LHCN-M2 (cell line): Measurements from ENCODE around the gene TFDP1. TPM values are rescaled to one million over a fixed set of nuclear protein-coding genes. Genes with fewer than 3 reads are reported as not detected.
"Not testable (repeated sequence)": the region's sequence is repeated elsewhere in the genome, so short reads cannot be mapped to it uniquely, and the experiment has no call there.

Experiments
- DNase-seq: peaks from one replicate; pipeline ENCODE4 v3.0.0-alpha.2; 2012; ENCODE audit warnings: low read depth
- total RNA-seq: library from RNA; depleted of rRNA; stranded (reverse); fragments of >200 nt; gene quantifications from 2 replicates; pipeline ENCODE4 v1.2.3, GENCODE V29; 2014

The TFDP1 gene
- total RNA-seq, 1 experiment from 2014 or later, result 146 TPM

DNA sequence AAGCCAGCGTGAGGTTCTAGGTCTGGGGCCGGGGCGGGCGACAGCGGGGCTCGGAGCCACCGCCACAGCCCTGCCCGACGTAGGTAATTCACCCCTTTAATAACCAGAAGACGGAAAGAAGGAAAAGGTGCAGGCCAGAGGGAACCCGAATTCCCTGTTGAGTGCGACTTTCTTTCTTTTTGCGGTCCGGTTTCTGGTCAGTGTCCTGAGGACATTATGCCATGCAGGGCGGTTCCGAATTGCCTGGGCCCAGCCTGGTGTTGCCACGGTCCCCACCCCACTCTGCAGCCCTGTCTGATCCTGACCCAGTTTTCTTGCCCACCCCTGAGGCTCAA, 18.4 kb upstream of the TFDP1 start:
- DNase-seq, result no peak

DNA sequence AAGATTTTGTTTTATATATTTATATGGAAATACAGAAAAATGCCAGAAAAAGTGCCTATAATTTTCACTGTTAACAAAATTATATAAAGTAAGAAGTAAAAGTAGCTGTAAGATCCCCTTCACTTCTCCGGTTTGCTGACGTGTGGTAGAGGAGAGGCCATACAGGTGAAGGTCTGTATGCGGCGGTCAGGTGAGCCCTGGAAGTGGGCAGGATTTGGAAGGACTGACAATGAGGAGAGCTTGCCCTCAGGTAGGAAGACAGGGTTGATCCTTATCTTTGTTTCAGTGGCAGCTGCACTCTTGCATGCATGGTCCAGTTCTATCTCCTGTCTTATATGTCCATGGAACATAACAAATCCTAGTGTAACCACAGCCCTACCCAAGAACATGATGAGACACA, 16.9 kb upstream of the TFDP1 start:
- DNase-seq, result no peak

- no peak for DNase-seq
These were observed 11.5 kb upstream of the TFDP1 start for GRCh38 chr13:113573065-113573464.

- DNase-seq, result no peak
These were observed 8.0 kb upstream of the TFDP1 start for GRCh38 chr13:113576597-113576996.

- DNase-seq, result no peak
These were observed 6.6 kb upstream of the TFDP1 start for GRCh38 chr13:113577881-113578435.

DNA sequence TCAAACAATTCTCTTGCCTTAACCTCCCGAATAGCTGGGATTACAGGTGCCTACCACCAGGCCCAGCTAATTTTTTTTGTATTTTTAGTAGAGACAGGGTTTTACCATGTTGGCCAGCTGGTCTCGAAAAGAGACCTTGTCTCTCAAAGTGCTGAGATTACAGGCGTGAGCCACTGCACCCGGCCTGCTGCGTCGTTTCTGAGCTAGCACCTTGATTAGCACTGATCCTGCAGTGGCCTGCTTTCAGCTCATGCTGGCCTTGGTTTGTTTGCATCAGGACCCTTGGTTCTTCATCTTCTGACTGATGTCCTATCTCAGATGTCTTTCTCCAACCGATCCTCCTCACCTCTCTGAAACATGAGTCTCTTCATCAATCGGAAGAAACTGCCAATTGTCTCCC, 4.9 kb upstream of the TFDP1 start:
- DNase-seq, result no peak

GRCh38 chr13:113581871-113582270, 2.7 kb upstream of the TFDP1 start:
- no peak for DNase-seq

DNA sequence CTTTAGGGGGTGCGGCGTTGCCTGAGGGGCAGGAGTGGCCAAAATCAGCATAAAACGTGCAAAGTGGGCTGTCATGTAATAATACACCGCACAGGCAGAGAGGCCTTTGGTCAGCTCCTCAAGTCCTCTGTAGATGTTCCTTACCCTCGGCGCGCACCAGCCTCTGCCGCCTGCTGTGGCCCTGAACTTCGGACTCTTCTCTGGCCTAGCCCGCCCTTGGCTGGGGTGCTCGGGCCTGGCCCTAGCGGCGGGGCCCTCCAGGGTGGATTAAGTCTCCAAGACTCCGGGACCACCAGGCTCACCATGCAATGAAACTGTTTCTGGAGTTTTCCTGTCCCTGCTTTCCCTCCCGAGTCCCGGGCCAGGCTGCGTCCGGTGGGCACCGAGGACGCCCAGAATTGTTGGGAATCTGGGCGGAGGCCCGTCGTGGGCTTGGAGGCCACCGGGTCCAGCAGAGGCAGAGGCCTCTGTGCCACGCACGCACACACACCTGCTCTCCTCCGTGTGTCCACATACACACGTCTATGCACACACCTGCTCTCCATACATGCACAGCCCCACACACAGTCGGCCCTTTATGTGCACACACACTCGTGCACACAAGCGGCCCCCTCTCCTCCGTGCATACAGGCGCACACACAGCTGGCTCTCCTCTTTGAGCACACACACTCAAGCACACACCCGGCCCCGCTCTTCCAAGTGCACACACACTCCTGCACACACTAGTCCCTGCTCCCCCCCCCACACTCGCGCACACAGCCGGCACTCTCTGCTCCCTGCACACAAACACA, 1.5 kb upstream of the TFDP1 start:
- DNase-seq, result no peak

DNA sequence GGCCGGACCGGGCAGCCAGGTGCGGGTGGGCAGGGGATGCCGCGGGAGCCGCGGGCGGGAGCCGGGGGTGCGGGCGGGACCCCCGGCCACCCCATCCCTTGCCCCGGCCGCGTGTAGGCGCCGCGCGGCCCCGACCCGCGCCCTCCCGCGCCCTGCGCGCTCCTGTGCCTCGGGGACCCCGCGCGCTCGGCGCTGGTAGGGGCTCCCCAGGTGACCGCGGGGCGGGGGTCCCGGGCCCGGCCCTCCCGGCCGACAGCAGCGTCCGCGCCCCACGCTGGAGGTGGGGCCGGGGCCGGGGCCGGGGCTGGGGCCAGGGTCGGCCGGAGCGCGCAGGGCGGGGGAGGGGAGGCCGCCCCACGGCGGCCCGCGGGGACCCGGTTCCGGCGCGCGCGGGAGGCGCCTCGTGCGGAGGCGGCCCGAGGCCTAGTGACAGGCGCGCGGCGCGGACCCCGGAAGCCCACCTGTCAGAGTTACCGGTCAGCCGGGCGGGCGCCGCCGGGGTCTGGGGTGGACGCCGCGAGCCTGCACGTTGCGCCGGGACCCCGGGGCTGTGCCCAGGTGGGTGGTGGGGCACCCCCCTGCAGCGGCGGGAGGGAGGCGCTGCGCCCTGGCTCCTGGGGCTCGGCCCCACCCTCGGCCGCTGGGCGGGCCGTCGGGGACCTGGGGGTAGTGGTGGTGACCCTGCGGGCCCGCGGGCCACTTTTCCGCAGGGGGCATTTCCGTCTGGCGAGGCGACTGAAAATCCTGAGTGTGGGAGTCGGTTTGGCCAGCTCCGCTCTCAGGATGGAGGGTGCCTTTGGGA, 518 bp downstream of the TFDP1 start:
- DNase-seq, result no peak

GRCh38 chr13:113585896-113586295, 1.3 kb downstream of the TFDP1 start:
- DNase-seq, result no peak

DNA sequence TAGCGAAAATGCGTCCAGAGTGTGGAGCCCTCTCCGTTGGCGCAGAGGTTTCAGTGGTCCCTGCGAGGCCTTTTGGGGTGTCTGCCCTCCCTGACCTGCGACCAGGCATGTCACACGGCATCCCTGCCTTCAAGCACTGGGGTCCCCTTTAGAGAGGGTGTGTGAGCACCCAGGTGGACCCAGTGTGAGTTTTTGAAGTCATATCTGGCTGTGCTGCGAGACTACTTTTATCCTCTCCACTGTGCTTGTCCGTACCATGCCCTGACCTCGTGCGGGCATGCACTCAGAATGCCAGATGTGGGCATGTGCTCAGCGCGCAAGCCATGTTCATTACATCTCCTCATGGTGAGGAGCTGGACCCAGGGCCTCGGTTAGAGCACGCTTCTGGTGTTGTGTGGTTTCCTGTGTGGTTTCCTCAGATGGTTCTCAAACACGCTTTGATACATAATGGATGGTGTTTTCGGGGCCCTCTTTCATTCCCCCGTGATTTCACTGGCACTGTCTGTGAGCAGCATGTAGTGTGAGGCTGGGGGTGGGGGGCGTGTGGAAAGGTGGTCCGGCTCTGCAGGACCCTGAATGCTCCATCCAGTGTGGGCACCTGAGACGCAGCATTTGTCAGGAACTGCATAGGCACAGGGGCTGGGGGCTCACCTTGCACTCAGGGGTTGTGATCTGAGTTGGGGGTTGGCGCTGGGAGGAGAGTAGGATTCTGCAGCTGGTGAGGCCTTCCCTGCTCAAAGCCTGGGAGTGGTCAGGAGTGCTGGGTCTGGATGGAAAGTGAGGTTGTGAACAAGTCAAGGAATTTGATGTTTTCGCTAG, 2.3 kb downstream of the TFDP1 start:
- no peak for DNase-seq

DNA sequence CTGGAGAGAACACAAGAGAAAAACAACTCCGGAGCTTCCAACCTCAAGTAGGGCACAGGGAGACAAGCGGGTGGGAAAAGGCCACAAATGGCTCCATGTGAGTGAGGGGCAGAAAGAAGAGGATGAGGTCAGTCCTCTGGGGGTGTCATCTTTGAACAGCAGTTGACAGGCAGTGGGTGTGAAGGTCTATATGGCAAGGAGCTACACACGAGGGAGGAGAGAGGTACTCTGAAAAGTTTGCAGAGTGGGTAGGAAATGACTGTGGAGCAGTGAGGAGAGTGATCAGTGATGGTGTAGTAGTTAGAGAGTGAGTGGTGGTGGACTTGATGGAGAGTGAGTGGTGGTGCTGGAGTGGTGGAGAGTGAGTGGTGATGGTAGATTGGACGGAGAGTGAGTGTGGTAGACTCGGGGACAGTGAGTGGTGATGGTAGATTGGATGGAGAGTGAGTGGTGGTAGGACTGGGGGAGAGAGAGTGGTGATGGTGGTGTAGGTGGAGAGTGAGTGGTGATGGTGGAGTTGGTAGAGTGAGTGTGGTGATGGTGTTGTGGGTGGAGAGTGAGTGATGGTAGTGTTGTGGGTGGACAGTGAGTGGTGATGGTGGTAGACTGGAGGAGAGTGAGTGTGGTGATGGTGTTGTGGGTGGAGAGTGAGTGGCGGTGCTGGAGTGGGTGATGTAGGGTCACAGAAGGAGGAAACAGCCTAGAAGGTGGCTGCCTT, 4.0 kb downstream of the TFDP1 start:
- no peak for DNase-seq

- DNase-seq, result no peak
These were observed 4.9 kb downstream of the TFDP1 start for GRCh38 chr13:113589251-113589960.

- no peak for DNase-seq
These were observed 5.4 kb downstream of the TFDP1 start for GRCh38 chr13:113589961-113590339.

- DNase-seq, result no peak
These were observed 7.2 kb downstream of the TFDP1 start for GRCh38 chr13:113591750-113592149.

DNA sequence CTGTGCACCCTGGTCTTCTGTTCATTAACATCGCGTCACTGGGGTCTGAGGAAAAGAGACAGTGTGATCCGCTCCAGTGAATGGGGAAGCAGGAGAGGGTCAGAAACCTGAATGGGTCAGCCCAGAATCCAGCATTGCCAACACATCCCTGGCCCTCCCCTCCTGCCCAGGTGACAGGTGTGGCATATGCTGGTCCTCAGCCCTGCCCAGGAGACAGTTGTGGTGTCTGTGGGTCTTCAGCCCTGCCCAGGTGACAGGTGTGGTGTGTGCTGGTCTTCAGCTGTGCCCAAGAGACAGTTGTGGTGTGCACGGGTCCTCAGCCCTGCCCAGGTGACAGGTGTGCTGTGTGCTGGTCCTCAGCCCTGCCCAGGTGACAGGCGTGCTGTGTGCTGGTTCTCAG, 8.0 kb downstream of the TFDP1 start:
- DNase-seq, result no peak

DNA sequence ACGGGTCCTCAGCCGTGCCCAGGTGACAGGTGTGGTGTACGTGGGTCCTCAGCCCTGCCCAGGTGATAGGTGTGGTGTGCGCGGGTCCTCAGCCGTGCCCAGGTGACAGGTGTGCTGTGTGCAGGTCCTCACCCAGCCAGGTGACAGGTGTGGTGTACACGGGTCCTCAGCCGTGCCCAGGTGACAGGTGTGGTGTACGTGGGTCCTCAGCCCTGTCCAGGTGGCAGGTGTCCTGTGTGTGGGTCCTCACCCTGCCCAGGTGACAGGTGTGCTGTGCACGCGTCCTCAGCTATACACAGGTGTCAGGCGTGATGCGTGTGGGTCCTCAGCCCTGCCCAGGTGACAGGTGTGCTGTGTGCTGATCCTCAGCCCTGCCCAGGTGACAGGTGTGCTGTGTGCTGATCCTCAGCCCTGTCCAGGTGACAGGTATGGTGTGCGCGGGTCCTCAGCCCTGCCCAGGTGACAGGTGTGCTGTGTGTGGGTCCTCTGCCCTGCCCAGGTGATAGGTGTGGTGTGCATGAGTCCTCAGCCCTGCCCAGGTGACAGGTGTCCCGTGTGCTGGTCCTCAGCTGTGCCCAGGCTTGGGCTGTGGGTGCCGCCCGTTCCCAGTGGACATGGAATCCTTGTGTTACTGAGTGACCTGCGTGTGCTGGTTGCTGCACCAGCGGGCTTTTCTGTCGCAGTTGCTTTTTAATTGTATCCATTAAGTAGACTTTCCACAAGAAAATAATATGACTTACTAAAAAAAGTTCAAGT, 9.7 kb downstream of the TFDP1 start:
- not testable (repeated sequence) for DNase-seq

DNA sequence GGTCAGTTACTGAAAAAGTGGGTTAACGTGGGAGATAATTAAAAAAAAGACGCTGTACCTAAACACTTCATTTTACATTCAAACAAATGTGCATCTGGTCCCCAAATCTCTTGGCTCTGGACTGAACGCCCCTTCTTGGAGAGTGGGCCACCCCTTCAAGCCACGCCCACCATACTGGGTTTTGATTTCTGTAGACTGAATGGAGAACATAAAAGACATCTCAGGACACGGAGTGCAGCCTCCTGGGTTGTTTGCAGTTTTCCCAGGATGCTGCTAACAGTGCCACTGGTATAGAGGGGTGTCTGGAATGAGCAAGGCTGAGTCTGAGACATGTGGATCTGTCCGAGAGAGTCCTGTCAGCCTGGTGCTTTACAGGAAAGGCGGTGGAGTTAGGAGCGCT, 10.6 kb downstream of the TFDP1 start:
- no peak for DNase-seq

DNA sequence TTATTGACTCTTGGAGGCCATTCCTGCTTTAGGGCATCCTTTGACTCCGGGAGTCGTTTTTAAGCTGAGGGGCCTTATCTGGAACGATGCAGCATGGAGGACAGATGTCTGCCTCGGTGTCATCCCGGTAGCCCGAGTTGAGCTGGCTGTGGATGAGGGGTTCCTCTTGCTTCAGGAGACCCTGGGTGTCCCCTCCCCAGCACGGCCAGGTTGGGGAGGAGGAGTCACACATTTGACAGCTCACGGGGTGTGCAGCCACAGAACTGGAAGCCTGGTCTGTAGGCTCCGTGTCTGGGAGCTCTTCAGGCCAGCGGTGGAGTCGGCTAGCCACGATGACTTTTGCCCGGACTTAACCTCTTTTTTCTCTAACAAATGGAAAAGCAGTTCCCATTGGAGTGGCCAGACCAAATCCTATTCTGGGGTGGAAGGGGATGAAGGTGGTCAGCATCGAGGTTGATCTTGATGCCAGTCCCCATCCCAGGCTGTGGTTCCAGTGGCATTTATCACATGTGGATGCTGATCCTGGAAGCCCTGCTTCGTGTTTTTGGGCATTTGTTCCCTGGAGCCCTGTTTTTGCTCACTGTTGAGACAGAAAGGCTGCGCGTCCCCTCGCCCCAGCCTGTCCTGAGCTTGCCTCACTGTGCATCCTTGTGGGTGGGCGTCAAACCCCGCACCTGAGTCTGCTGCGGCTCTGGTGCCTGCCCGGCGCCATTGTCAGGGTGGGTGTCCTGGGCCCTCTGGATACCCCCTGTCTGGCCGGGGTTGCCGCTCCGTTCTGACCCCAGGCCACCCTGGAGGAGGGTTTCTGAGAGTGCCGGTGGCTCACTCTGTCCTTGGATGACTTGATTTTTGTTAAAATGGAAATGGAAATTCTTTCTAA, 12.0 kb downstream of the TFDP1 start:
- no peak for DNase-seq
